ENCODE results near the gene ANTXR1. TPM values are rescaled to one million over a fixed set of nuclear protein-coding genes. Genes with fewer than 3 reads are reported as not detected.

Gene ANTXR1
- total RNA-seq, 4 donors from 2014 or later = 52.8 to 116 (median 98.9) TPM

GRCh38 chr2:69166465-69166811 is 153.5 kb downstream of the ANTXR1 start:
- no peak for ATAC-seq
- WGBS, 2 donors (ENCODE audit: low coverage in 1 of 2) = 95 to 100% methylated on average over 2 of the region's 2 CpGs
- Histone ChIP-seq H3K27me3 (no peaks in the 10 kb centered on the region), H3K4me3 (no peak overlapping the region), H3K27ac (no peak overlapping the region), H3K9me3 (no peaks in the 10 kb centered on the region), H3K4me1 (peaks cover 6 to 96% (median 35%) of the 10 kb centered on the region in 3 donors), H3K36me3 (peaks cover 0 to 14% of the 10 kb centered on the region in 2 donors)
- TF ChIP-seq CTCF (IDR thresholded peaks at IDR 0.05) (no peak), POLR2AphosphoS5 (IDR thresholded peaks at IDR 0.05) (no peak), POLR2A (IDR thresholded peaks at IDR 0.05) (no peak), EP300 (IDR thresholded peaks at IDR 0.05) (no peak)

GRCh38 chr2:69166812-69167468 is 154.0 kb downstream of the ANTXR1 start:
- H3K27me3 ChIP-seq = no peaks in the 10 kb centered on the region
- H3K4me3 ChIP-seq = no peak overlapping the region
- H3K9me3 ChIP-seq = no peaks in the 10 kb centered on the region
- no peak for TF ChIP-seq EP300 (IDR thresholded peaks at IDR 0.05)
- TF ChIP-seq POLR2AphosphoS5 (IDR thresholded peaks at IDR 0.05) = no peak
- no peak for TF ChIP-seq POLR2A (IDR thresholded peaks at IDR 0.05)
- no peak for TF ChIP-seq CTCF (IDR thresholded peaks at IDR 0.05)
- 48 to 67% methylated on average over 3 to 5 of the region's 5 CpGs for WGBS, 2 donors (ENCODE audit: low coverage in 1 of 2)
- H3K36me3 ChIP-seq = peaks cover 0 to 14% of the 10 kb centered on the region in 2 donors
- ATAC-seq = no peak
- peaks cover 6 to 96% (median 35%) of the 10 kb centered on the region in 3 donors for H3K4me1 ChIP-seq
- peak overlapping the region in 3 of 4 donors; percentile 0 to 15 (median 11) for H3K27ac ChIP-seq

GRCh38 chr2:69167469-69167822 is 154.5 kb downstream of the ANTXR1 start:
- H3K4me1 ChIP-seq = peaks cover 6 to 91% (median 32%) of the 10 kb centered on the region in 3 donors
- WGBS, 2 donors (ENCODE audit: low coverage in 1 of 2) = 17 to 89% methylated on average over 1 to 2 of the region's 4 CpGs
- TF ChIP-seq POLR2A (IDR thresholded peaks at IDR 0.05) (no peak), CTCF (IDR thresholded peaks at IDR 0.05) (no peak)
- peaks cover 0 to 14% of the 10 kb centered on the region in 2 donors for H3K36me3 ChIP-seq
- H3K4me3 ChIP-seq = no peak overlapping the region
- H3K9me3 ChIP-seq = no peaks in the 10 kb centered on the region
- no peak for ATAC-seq
- H3K27ac ChIP-seq = peak overlapping the region in 3 of 4 donors; percentile 0 to 15 (median 11)
- H3K27me3 ChIP-seq = no peaks in the 10 kb centered on the region

- Histone ChIP-seq H3K4me3 (no peak overlapping the region), H3K27ac (peak overlapping the region in 3 of 4 donors; percentile 4 to 43 (median 29)), H3K27me3 (no peaks in the 10 kb centered on the region), H3K9me3 (no peaks in the 10 kb centered on the region), H3K36me3 (peaks cover 0 to 14% of the 10 kb centered on the region in 2 donors), H3K4me1 (peaks cover 5 to 83% (median 23%) of the 10 kb centered on the region in 3 donors)
- 93% methylated on average over 2 to 3 of the region's 3 CpGs for WGBS, 2 donors (ENCODE audit: low coverage in 1 of 2)
- no peak for TF ChIP-seq CTCF (IDR thresholded peaks at IDR 0.05)
- ATAC-seq = no peak
These were observed 155.3 kb downstream of the ANTXR1 start for GRCh38 chr2:69168144-69168813.

Data from gastroesophageal sphincter (tissue), 4 donors.